IMR-90 (cell line): ENCODE measurements around the gene TMEM240. TPM values are rescaled to one million over a fixed set of nuclear protein-coding genes. Genes with fewer than 3 reads are reported as not detected.

ENCODE experiments used
- ATAC-seq: fragments of 200-7000 bp; cut with Tn5 transposase; 2 replicates; pipeline ENCODE4 v1.9.1; 2020; ENCODE audit warnings: low read depth, mild to moderate bottlenecking, moderate library complexity
- BruUV-seq: library from RNA; stranded (reverse); fragments of 400-500 nt; replicated peaks from 2 replicates; lab custom pipeline; 2021; lab: Mats Ljungman, UMichigan
- CTCF ChIA-PET: fragments of 300-600 bp; formaldehyde crosslinking; extraction: SDS; loops from one replicate; lab custom pipeline; 2021; ENCODE audit warnings: antibody characterized with exemption; lab: Yijun Ruan, JAX
- POLR2A ChIA-PET: fragments of 300-600 bp; sonication (Branson Sonifier 250); formaldehyde crosslinking; loops from one replicate; lab custom pipeline; 2022; ENCODE audit warnings: antibody characterized with exemption; ENCODE audit not compliant: unreplicated experiment; lab: Charles Lee
- DNase-seq: peaks from one replicate; pipeline ENCODE4 v3.0.0; 2013
- H2AFZ ChIP-seq: replicated peaks from 2 replicates; pipeline ENCODE3; 2013; ENCODE audit warnings: low read length, mild to moderate bottlenecking; ENCODE audit not compliant: poor library complexity
- H2AK5ac ChIP-seq: 2 replicates; pipeline ENCODE4 v1.6.1; 2013; ENCODE audit warnings: low read depth, low read length, inconsistent platforms
- H2AK9ac ChIP-seq: replicated peaks from 2 replicates; pipeline ENCODE3; 2013; ENCODE audit warnings: mild to moderate bottlenecking, low read depth, low read length, moderate library complexity; ENCODE audit not compliant: poor library complexity
- H2BK120ac ChIP-seq: 2 replicates; pipeline ENCODE4 v1.6.1; 2013; ENCODE audit warnings: low read depth, low read length, inconsistent platforms
- H2BK15ac ChIP-seq: 3 replicates; pipeline ENCODE4 v1.6.1; 2013; ENCODE audit warnings: low read depth, low read length, inconsistent platforms
- H2BK20ac ChIP-seq: 2 replicates; pipeline ENCODE4 v1.6.1; 2013; ENCODE audit warnings: low read depth, mild to moderate bottlenecking, inconsistent platforms, low read length, moderate library complexity
- H2BK5ac ChIP-seq: 2 replicates; pipeline ENCODE4 v1.6.1; 2013; ENCODE audit warnings: mild to moderate bottlenecking, low read depth, low read length, inconsistent platforms; ENCODE audit not compliant: poor library complexity, severe bottlenecking
- H3K14ac ChIP-seq: replicated peaks from 2 replicates; pipeline ENCODE4 v1.6.1; 2013; ENCODE audit warnings: low read depth, low read length, inconsistent platforms
- H3K18ac ChIP-seq: 2 replicates; pipeline ENCODE4 v1.6.1; 2013; ENCODE audit warnings: low read depth, low read length, control low read depth
- H3K23ac ChIP-seq: 2 replicates; pipeline ENCODE4 v1.6.1; 2013; ENCODE audit warnings: low read depth, low read length, inconsistent platforms
- H3K27ac ChIP-seq: 2 replicates; pipeline ENCODE4 v1.5.1; 2013; ENCODE audit warnings: mild to moderate bottlenecking, control low read depth, low read length; ENCODE audit not compliant: insufficient read depth
- H3K27me3 ChIP-seq: 2 replicates; pipeline ENCODE4 v1.6.1; 2013; ENCODE audit warnings: low read length; ENCODE audit not compliant: control insufficient read depth, insufficient read depth
- H3K36me3 ChIP-seq: 2 replicates; pipeline ENCODE4 v1.6.1; 2013; ENCODE audit warnings: low read length, mixed read lengths; ENCODE audit not compliant: control insufficient read depth, insufficient read depth
- H3K4ac ChIP-seq: 2 replicates; pipeline ENCODE4 v1.6.1; 2013; ENCODE audit warnings: low read depth, low read length, inconsistent platforms
- H3K4me1 ChIP-seq: 2 replicates; pipeline ENCODE4 v1.6.1; 2013; ENCODE audit warnings: low read length, mixed read lengths; ENCODE audit not compliant: control insufficient read depth, insufficient read depth
- H3K4me2 ChIP-seq: 2 replicates; pipeline ENCODE4 v1.6.1; 2013; ENCODE audit warnings: low read depth, mild to moderate bottlenecking, control low read depth, low read length, moderate library complexity
- H3K4me3 ChIP-seq: 2 replicates; pipeline ENCODE4 v1.5.1; 2013; ENCODE audit warnings: low read depth, mild to moderate bottlenecking, control low read depth, low read length, moderate library complexity; ENCODE audit not compliant: insufficient read depth
- H3K56ac ChIP-seq: 2 replicates; pipeline ENCODE4 v1.6.1; 2013; ENCODE audit warnings: low read length, inconsistent platforms; ENCODE audit not compliant: insufficient read depth; ENCODE audit errors: extremely low read depth
- H3K79me1 ChIP-seq, 2 experiments: 2 replicates each; pipeline ENCODE4 v1.6.1; 2013; ENCODE audit warnings: low read length in 2 of 2, inconsistent platforms in 1 of 2, low read depth in 1 of 2
- H3K9ac ChIP-seq: 2 replicates; pipeline ENCODE4 v1.6.1; 2013; ENCODE audit warnings: low read depth, low read length, control low read depth
- H3K9me1 ChIP-seq: 2 replicates; pipeline ENCODE4 v1.6.1; 2013; ENCODE audit warnings: low read length, inconsistent platforms; ENCODE audit not compliant: insufficient read depth
- H3K9me3 ChIP-seq: 2 replicates; pipeline ENCODE4 v1.6.1; 2013; ENCODE audit warnings: low read length; ENCODE audit not compliant: control insufficient read depth, insufficient read depth
- H4K20me1 ChIP-seq: 2 replicates; pipeline ENCODE4 v1.6.1; 2013; ENCODE audit warnings: low read length, inconsistent platforms; ENCODE audit not compliant: insufficient read depth
- H4K5ac ChIP-seq: 2 replicates; pipeline ENCODE4 v1.6.1; 2013; ENCODE audit warnings: mild to moderate bottlenecking, low read depth, low read length, control low read depth
- H4K8ac ChIP-seq, 2 experiments: 2 replicates each; pipeline ENCODE4 v1.6.1; 2013; ENCODE audit warnings: low read depth in 2 of 2, low read length in 2 of 2, control low read depth in 1 of 2, inconsistent platforms in 1 of 2
- H4K91ac ChIP-seq: 2 replicates; pipeline ENCODE4 v1.6.1; 2013; ENCODE audit warnings: low read depth, low read length, inconsistent platforms; ENCODE audit not compliant: insufficient read depth
- BHLHE40 ChIP-seq: fragments of 150-350 bp; IDR thresholded peaks from 2 replicates; pipeline ENCODE4 v1.6.1; 2016; ENCODE audit warnings: mild to moderate bottlenecking, low read depth, low read length
- CEBPB ChIP-seq: IDR thresholded peaks from 2 replicates; pipeline ENCODE4 v1.6.1; 2012; ENCODE audit warnings: low read depth, low read length, improper control_type of control experiment
- CHD1 ChIP-seq: IDR thresholded peaks from 2 replicates; pipeline ENCODE4 v1.6.1; 2012; ENCODE audit warnings: low read depth, low read length, improper control_type of control experiment
- CTCF ChIP-seq: conservative IDR thresholded peaks from 2 replicates; pipeline ENCODE4 v1.5.1; 2012; ENCODE audit warnings: mild to moderate bottlenecking, low read depth, low read length, improper control_type of control experiment
- FOS ChIP-seq: fragments of 150-350 bp; IDR thresholded peaks from 2 replicates; pipeline ENCODE4 v1.6.1; 2016; ENCODE audit warnings: low read depth, low read length
- MAFK ChIP-seq: IDR thresholded peaks from 2 replicates; pipeline ENCODE4 v1.6.1; 2012; ENCODE audit warnings: low read depth, low read length, improper control_type of control experiment
- MAZ ChIP-seq: IDR thresholded peaks from 2 replicates; pipeline ENCODE4 v1.6.1; 2012; ENCODE audit warnings: low read depth, mild to moderate bottlenecking, low read length, improper control_type of control experiment, moderate library complexity, borderline replicate concordance
- MXI1 ChIP-seq: IDR thresholded peaks from 2 replicates; pipeline ENCODE4 v1.6.1; 2012; ENCODE audit warnings: low read depth, mild to moderate bottlenecking, low read length, moderate library complexity, borderline replicate concordance
- NFE2L2 ChIP-seq: fragments of 150-350 bp; IDR thresholded peaks from 2 replicates; pipeline ENCODE4 v1.6.1; 2016; ENCODE audit warnings: low read depth, mild to moderate bottlenecking, low read length
- POLR2A ChIP-seq: IDR thresholded peaks from 2 replicates; pipeline ENCODE4 v1.6.1; 2012; ENCODE audit warnings: mild to moderate bottlenecking, low read depth, low read length
- RAD21 ChIP-seq: IDR thresholded peaks from 2 replicates; pipeline ENCODE4 v1.6.1; 2012; ENCODE audit warnings: low read length, improper control_type of control experiment
- RCOR1 ChIP-seq: IDR thresholded peaks from 2 replicates; pipeline ENCODE4 v1.6.1; 2012; ENCODE audit warnings: mild to moderate bottlenecking, low read length, improper control_type of control experiment; ENCODE audit not compliant: insufficient replicate concordance
- RFX5 ChIP-seq: IDR thresholded peaks from 2 replicates; pipeline ENCODE4 v1.8.0; 2012; ENCODE audit warnings: low read depth, mild to moderate bottlenecking, low read length, moderate library complexity
- SMC3 ChIP-seq: fragments of 150-350 bp; IDR thresholded peaks from 2 replicates; pipeline ENCODE4 v1.6.1; 2016; ENCODE audit warnings: low read depth, mild to moderate bottlenecking, antibody characterized with exemption, low read length, moderate library complexity
- WGBS, 2 experiments: methylation state at CpG; one replicate each; pipeline versions ENCODE4 v1.1.5 to v1.1.7; 2013; ENCODE audit warnings: missing lambda C conversion rate in 2 of 2; ENCODE audit not compliant: insufficient read length in 1 of 2; ENCODE audit errors: extremely low coverage in 2 of 2; 5-methylcytosine and 5-hydroxymethylcytosine counted together
- dilution Hi-C: fragments of 300-500 bp; cut with HindIII; formaldehyde crosslinking; loops from one replicate; pipeline ENCODE4 v1.14.3; 2018; ENCODE audit warnings: low sequenced_read_pairs; ENCODE audit not compliant: unreplicated experiment
- in situ Hi-C: fragments of 300-500 bp; cut with MboI; formaldehyde crosslinking; loops from 3 replicates; pipeline ENCODE4 v1.14.3; 2019; ENCODE audit warnings: low sequenced_read_pairs, inconsistent platforms, mixed read lengths
- intact Hi-C: fragments of 100-400 bp; cut with micrococcal nuclease; formaldehyde crosslinking; loops from 2 replicates; pipeline ENCODE4 v1.10.0; 2022
- polyA plus RNA-seq, 3 experiments: library from polyadenylated mRNA; depleted of rRNA; stranded (reverse); fragments of >200 nt; gene quantifications; 2 replicates each; pipeline ENCODE4 v1.2.3, GENCODE V29; 2012; ENCODE audit warnings: low replicate concordance in 1 of 3
- total RNA-seq: library from RNA; depleted of rRNA; stranded (reverse); fragments of >200 nt; gene quantifications from 2 replicates; pipeline ENCODE4 v1.2.3, GENCODE V29; 2012
- TF ChIP-seq, protein P1 (sequence below): fragments of 150-350 bp; IDR thresholded peaks from 2 replicates; pipeline ENCODE4 v1.6.1; 2016; ENCODE audit warnings: low read depth, mild to moderate bottlenecking, low read length, moderate library complexity, borderline replicate concordance
- TF ChIP-seq, protein P2 (sequence below): fragments of 150-350 bp; IDR thresholded peaks from 2 replicates; pipeline ENCODE4 v1.6.1; 2017; ENCODE audit warnings: mild to moderate bottlenecking, antibody characterized with exemption, low read length, low read depth

Gene TMEM240
- total and polyA plus RNA-seq, 2 of the 4 experiments (the other 2 are of a cell fraction) = 1.6 to 7.6 TPM

DNA sequence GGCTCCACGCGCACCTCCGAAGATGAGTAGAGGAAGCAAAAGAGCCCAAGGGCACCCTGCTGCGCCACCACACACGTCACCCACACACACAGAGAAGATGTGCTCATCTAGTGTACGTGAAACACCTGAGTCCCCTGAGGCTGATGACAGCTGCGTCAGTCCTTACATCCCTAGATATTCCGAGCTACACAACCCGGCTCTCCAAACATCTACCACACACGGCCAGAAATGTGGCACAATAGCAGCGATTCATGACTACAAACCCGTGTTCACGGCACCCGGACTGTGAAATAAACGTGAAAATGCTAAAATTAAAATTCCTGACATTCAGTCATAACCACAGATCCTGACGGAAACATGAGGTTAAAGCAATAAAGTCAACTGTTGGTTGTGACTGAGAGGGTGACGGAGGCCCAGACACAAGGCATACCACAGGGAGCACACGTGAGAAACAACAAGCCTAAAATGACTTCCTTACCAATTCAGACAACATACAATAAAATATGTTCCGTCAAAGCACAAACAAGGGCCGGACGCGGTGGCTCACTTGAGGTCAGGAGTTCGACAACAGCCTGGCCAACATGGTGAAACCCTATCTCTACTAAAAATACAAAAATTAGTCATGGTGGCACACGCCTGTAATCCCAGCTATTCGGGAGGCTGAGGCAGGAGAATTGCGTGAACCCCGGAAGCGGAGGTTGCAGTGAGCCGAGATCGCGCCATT is 26.9 kb upstream of the TMEM240 start:
- peaks cover 19% of the 10 kb centered on the region for H3K9me1 ChIP-seq
- no peak overlapping the region for H3K4ac ChIP-seq
- H4K8ac ChIP-seq = no peak overlapping the region
- H2BK120ac ChIP-seq = no peak overlapping the region
- no peak overlapping the region for H2AK5ac ChIP-seq
- H3K27me3 ChIP-seq = no peaks in the 10 kb centered on the region
- in situ Hi-C loops (no loop called here), intact Hi-C loops (no loop called here), dilution Hi-C loops (no loop called here)
- H4K91ac ChIP-seq = no peak overlapping the region
- POLR2A ChIA-PET = no interaction called here
- no peak overlapping the region for H4K5ac ChIP-seq
- TF ChIP-seq CEBPB = no peak
- TF ChIP-seq RAD21 = no peak
- no peak for TF ChIP-seq RFX5
- no peak for TF ChIP-seq FOS
- no peak for TF ChIP-seq NFE2L2
- no peak for TF ChIP-seq MXI1
- TF ChIP-seq CHD1 = no peak
- TF ChIP-seq, protein P1, sequence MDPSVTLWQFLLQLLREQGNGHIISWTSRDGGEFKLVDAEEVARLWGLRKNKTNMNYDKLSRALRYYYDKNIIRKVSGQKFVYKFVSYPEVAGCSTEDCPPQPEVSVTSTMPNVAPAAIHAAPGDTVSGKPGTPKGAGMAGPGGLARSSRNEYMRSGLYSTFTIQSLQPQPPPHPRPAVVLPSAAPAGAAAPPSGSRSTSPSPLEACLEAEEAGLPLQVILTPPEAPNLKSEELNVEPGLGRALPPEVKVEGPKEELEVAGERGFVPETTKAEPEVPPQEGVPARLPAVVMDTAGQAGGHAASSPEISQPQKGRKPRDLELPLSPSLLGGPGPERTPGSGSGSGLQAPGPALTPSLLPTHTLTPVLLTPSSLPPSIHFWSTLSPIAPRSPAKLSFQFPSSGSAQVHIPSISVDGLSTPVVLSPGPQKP = no peak
- TF ChIP-seq MAFK = no peak
- TF ChIP-seq CTCF = no peak
- TF ChIP-seq POLR2A = no peak
- no peak for TF ChIP-seq BHLHE40
- TF ChIP-seq, protein P2, sequence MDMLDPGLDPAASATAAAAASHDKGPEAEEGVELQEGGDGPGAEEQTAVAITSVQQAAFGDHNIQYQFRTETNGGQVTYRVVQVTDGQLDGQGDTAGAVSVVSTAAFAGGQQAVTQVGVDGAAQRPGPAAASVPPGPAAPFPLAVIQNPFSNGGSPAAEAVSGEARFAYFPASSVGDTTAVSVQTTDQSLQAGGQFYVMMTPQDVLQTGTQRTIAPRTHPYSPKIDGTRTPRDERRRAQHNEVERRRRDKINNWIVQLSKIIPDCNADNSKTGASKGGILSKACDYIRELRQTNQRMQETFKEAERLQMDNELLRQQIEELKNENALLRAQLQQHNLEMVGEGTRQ = no peak
- no peak for TF ChIP-seq MAZ
- TF ChIP-seq SMC3 = no peak
- no peak for TF ChIP-seq RCOR1
- H2BK15ac ChIP-seq = no peak overlapping the region
- peaks cover 2% of the 10 kb centered on the region; the same call in 1 of the 2 replicates for H3K4me1 ChIP-seq
- ATAC-seq (no peak), DNase-seq (no peak)
- H3K36me3 ChIP-seq = peaks cover 48% of the 10 kb centered on the region
- peaks cover 88% of the 10 kb centered on the region for H4K20me1 ChIP-seq
- CTCF ChIA-PET = no interaction called here
- no TSS peak for BruUV-seq
- H3K79me1 ChIP-seq = peaks cover 13 to 51% of the 10 kb centered on the region in 2 experiments
- no peak overlapping the region for H3K14ac ChIP-seq
- no peak overlapping the region for H2BK20ac ChIP-seq
- no peak overlapping the region for H2BK5ac ChIP-seq
- H3K9me3 ChIP-seq = no peaks in the 10 kb centered on the region
- H3K56ac ChIP-seq = no peak overlapping the region
- no peak overlapping the region for H3K4me2 ChIP-seq
- no peak overlapping the region for H3K4me3 ChIP-seq
- no peak overlapping the region for H3K27ac ChIP-seq
- WGBS, 2 experiments = 98% methylated on average over 8 of the region's 31 CpGs; no CpG with 5 or more reads in 1 of the 2 experiments
- no peak overlapping the region for H2AFZ ChIP-seq
- H3K18ac ChIP-seq = no peak overlapping the region
- no peak overlapping the region for H3K23ac ChIP-seq
- no peak overlapping the region for H3K9ac ChIP-seq
- no peak overlapping the region for H2AK9ac ChIP-seq
